ENCODE results near the gene SNAPC2.

DNA sequence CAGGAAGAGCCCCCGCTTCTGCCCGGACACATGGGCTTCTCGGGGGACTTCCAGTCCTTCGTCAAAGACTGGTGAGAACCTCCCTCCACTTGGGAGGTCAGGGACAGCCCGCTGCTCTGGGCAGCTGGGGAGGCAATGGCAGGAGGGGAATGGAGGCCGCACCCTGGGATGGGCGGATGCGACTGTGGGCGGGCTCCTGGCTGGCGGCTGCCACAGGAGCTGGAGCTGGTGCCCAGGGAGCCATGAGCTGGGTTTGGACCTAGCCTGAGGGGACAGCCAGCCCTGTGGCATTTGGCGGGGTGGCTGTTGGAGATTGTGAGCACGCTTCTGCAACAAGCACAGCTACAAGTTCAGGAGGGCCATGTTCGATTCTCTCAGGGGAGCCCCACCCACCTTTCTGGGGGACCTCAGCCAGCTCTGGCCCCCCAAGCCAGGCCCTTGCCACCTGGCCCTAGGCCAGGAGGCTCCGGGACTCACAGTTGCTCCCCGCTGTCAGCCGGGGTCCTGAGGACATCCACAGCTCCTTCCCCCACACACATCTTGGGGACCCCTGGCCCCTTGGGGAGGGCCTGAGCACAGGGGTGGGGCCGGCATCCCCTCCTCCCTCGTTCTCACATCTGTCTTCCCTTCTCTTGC is 8.5 kb upstream of the SNAPC2 start:
- TF ChIP-seq, protein P1, sequence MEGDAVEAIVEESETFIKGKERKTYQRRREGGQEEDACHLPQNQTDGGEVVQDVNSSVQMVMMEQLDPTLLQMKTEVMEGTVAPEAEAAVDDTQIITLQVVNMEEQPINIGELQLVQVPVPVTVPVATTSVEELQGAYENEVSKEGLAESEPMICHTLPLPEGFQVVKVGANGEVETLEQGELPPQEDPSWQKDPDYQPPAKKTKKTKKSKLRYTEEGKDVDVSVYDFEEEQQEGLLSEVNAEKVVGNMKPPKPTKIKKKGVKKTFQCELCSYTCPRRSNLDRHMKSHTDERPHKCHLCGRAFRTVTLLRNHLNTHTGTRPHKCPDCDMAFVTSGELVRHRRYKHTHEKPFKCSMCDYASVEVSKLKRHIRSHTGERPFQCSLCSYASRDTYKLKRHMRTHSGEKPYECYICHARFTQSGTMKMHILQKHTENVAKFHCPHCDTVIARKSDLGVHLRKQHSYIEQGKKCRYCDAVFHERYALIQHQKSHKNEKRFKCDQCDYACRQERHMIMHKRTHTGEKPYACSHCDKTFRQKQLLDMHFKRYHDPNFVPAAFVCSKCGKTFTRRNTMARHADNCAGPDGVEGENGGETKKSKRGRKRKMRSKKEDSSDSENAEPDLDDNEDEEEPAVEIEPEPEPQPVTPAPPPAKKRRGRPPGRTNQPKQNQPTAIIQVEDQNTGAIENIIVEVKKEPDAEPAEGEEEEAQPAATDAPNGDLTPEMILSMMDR (IDR thresholded peaks at IDR 0.05), result no peak
- no peak for TF ChIP-seq POLR2A (IDR thresholded peaks at IDR 0.05)

Measured in adrenal gland (tissue), 5 donors.